ENCODE measurements around the gene GRIK4.

GRCh38 chr11:120914021-120914420, 402.5 kb downstream of the GRIK4 start:
- TF ChIP-seq GATA3 (IDR thresholded peaks at IDR 0.05; ENCODE audit: low read depth, low read length) (no peak), GATA2 (IDR thresholded peaks at IDR 0.05; ENCODE audit: low read depth, low read length) (no peak)
